Neural cell (in vitro differentiated cells): Measurements from ENCODE around the gene RBMS2.

Source experiments
- CTCF ChIP-seq: fragments of 450-650 bp; IDR thresholded peaks from 2 replicates; pipeline ENCODE4 v1.5.1; 2014; ENCODE audit warnings: antibody characterized with exemption, mild to moderate bottlenecking, moderate library complexity; ENCODE audit not compliant: poor library complexity, severe bottlenecking
- EP300 ChIP-seq: fragments of 450-650 bp; conservative IDR thresholded peaks from 2 replicates; pipeline ENCODE4 v1.6.1; 2014; ENCODE audit warnings: antibody characterized with exemption, mild to moderate bottlenecking, moderate library complexity; ENCODE audit not compliant: poor library complexity, severe bottlenecking
- EZH2 ChIP-seq: fragments of 200-600, 300-800 bp; shearing (Covaris generic), sonication (generic); IDR thresholded peaks from 2 replicates; pipeline ENCODE4 v1.6.1; 2014; ENCODE audit warnings: antibody characterized with exemption, low read length, borderline replicate concordance, mild to moderate bottlenecking; ENCODE audit not compliant: insufficient read depth, poor library complexity, severe bottlenecking
- POLR2AphosphoS5 ChIP-seq: IDR thresholded peaks from 2 replicates; pipeline ENCODE4 v1.6.1; 2012
- RAD21 ChIP-seq: fragments of 450-650 bp; conservative IDR thresholded peaks from 2 replicates; pipeline ENCODE4 v1.6.1; 2014; ENCODE audit warnings: antibody characterized with exemption, mild to moderate bottlenecking, moderate library complexity
- REST ChIP-seq: IDR thresholded peaks from 2 replicates; pipeline ENCODE4 v1.6.1; 2012; ENCODE audit warnings: borderline replicate concordance
- SMC3 ChIP-seq: fragments of 450-650 bp; conservative IDR thresholded peaks from 2 replicates; pipeline ENCODE4 v1.6.1; 2014; ENCODE audit warnings: antibody characterized with exemption, mild to moderate bottlenecking, moderate library complexity; ENCODE audit not compliant: poor library complexity
- TAF1 ChIP-seq: IDR thresholded peaks from 2 replicates; pipeline ENCODE4 v1.6.1; 2012; ENCODE audit warnings: low read depth

- no peak for TF ChIP-seq CTCF
- TF ChIP-seq EP300, result no peak
- no peak for TF ChIP-seq EZH2
- no peak for TF ChIP-seq SMC3
- no peak for TF ChIP-seq POLR2AphosphoS5
- no peak for TF ChIP-seq REST
- no peak for TF ChIP-seq RAD21
- no peak for TF ChIP-seq TAF1
Observed at GRCh38 chr12:56601503-56601902, 79.9 kb downstream of the RBMS2 start.
